ENCODE results near the gene TNS2.

TNS2 gene

GRCh38 chr12:53100466-53101151, 50.7 kb downstream of the TNS2 start:
- POLR2A ChIA-PET, result interaction anchor here (0.6 to 3.6 kb wide), 2 partner anchors 34 to 46 kb away, joined by 3 to 74 read pairs; no protein-coding TSS in a partner anchor
- DNase-seq (ENCODE audit: low read depth, low spot score), result no peak
- TF ChIP-seq CTCF (IDR thresholded peaks at IDR 0.05; ENCODE audit: insufficient read depth, low read length, missing control alignments), result no peak

GRCh38 chr12:53101266-53101665, 51.4 kb downstream of the TNS2 start:
- TF ChIP-seq CTCF (IDR thresholded peaks at IDR 0.05; ENCODE audit: insufficient read depth, low read length, missing control alignments), result no peak
- no peak for DNase-seq (ENCODE audit: low read depth, low spot score)
- ChIA-PET CTCF (interaction anchor here (0.9 to 20.8 kb wide), 7 partner anchors 9 to 96 kb away, joined by 3 to 655 read pairs (median 10); partner anchors contain the start of gene SPRYD3), POLR2A (interaction anchor here (0.6 to 2.2 kb wide), 3 partner anchors 36 to 54 kb away, joined by 3 to 11 read pairs (median 4); no protein-coding TSS in a partner anchor)
- H3K4me3 ChIP-seq (ENCODE audit: low read depth, low read length), result no peak overlapping the region

More at GRCh38 chr12:53100466-53101151, 50.7 kb downstream of the TNS2 start:
- no peak overlapping the region for H3K4me3 ChIP-seq (ENCODE audit: low read depth, low read length)
- CTCF ChIA-PET, result interaction anchor here (0.9 to 20.8 kb wide), 10 partner anchors 8 to 97 kb away, joined by 3 to 655 read pairs (median 7); partner anchors contain the start of gene SPRYD3

GRCh38 chr12:53101931-53102781, 52.3 kb downstream of the TNS2 start:
- TF ChIP-seq CTCF (IDR thresholded peaks at IDR 0.05; ENCODE audit: insufficient read depth, low read length, missing control alignments), result no peak
- no peak for DNase-seq (ENCODE audit: low read depth, low spot score)
- CTCF ChIA-PET, result interaction anchor here (0.7 to 20.8 kb wide), 13 partner anchors 13 to 289 kb away, joined by 3 to 655 read pairs (median 3); partner anchors contain the start of genes CSAD and SPRYD3
- POLR2A ChIA-PET, result interaction anchor here (1.7 to 2.2 kb wide), 3 partner anchors 23 to 55 kb away, joined by 4 to 11 read pairs (median 8); partner anchors contain the start of gene SPRYD3
- no peak overlapping the region for H3K4me3 ChIP-seq (ENCODE audit: low read depth, low read length)

- DNase-seq (ENCODE audit: low read depth, low spot score), result no peak
- H3K4me3 ChIP-seq (ENCODE audit: low read depth, low read length), result no peak within 1 kb of the TSS
- ChIA-PET POLR2A (interaction anchor here (0.6 to 2.2 kb wide), 8 partner anchors 23 to 102 kb away, joined by 3 to 11 read pairs (median 4); partner anchors contain the start of gene SPRYD3), CTCF (interaction anchor here (0.7 to 20.8 kb wide), 12 partner anchors 9 to 288 kb away, joined by 3 to 655 read pairs (median 3); partner anchors contain the start of genes CSAD and SPRYD3)
- no peak for TF ChIP-seq CTCF (IDR thresholded peaks at IDR 0.05; ENCODE audit: insufficient read depth, low read length, missing control alignments)
Observed at GRCh38 chr12:53102883-53103807, 53.3 kb downstream of the TNS2 start, which contains the start of gene SOAT2. Gene SOAT2 (plus strand): TSS chr12:53103486. CDS start chr12:53103578, 92 bp downstream.

- POLR2A ChIA-PET, result interaction anchor here (0.6 to 1.3 kb wide), 4 partner anchors 23 to 101 kb away, joined by 3 to 5 read pairs (median 3); no protein-coding TSS in a partner anchor
Observed at GRCh38 chr12:53103860-53104305, 54.0 kb downstream of the TNS2 start.

More at GRCh38 chr12:53103860-53104305, 54.0 kb downstream of the TNS2 start:
- DNase-seq (ENCODE audit: low read depth, low spot score), result no peak
- no peak for TF ChIP-seq CTCF (IDR thresholded peaks at IDR 0.05; ENCODE audit: insufficient read depth, low read length, missing control alignments)
- H3K4me3 ChIP-seq (ENCODE audit: low read depth, low read length), result no peak overlapping the region
- CTCF ChIA-PET, result interaction anchor here (1.0 to 20.8 kb wide), 5 partner anchors 10 to 183 kb away, joined by 3 to 655 read pairs (median 13); partner anchors contain the start of gene SPRYD3

All from AG04449 (cell line).